Loucy (cell line): ENCODE results near the gene ANO6.

ENCODE experiments used
- CTCF ChIP-seq: fragments of 200-600 bp; sonication (generic); conservative IDR thresholded peaks from 2 replicates; pipeline ENCODE4 v1.5.1; 2014; ENCODE audit warnings: mild to moderate bottlenecking, antibody characterized with exemption, low read length
- EZH2phosphoT487 ChIP-seq: fragments of 200-600 bp; IDR thresholded peaks from 2 replicates; pipeline ENCODE4 v1.6.1; 2018; ENCODE audit warnings: antibody characterized with exemption, mild to moderate bottlenecking, moderate library complexity, borderline replicate concordance

GRCh38 chr12:45355730-45356129, 139.8 kb downstream of the ANO6 start:
- TF ChIP-seq CTCF (no peak), EZH2phosphoT487 (no peak)
